K562 (cell line): ENCODE data around the gene S100A8. TPM values are rescaled to one million over a fixed set of nuclear protein-coding genes. Genes with fewer than 3 reads are reported as not detected.

ENCODE experiments used
- ATAC-seq: fragments of 200-7000 bp; cut with Tn5 transposase; 3 replicates; pipeline ENCODE4 v1.9.1; 2020; ENCODE audit warnings: moderate library complexity
- BruUV-seq: library from RNA; stranded (reverse); fragments of 400-500 nt; replicated peaks from 2 replicates; lab custom pipeline; 2021; lab: Mats Ljungman, UMichigan
- CTCF ChIA-PET: fragments of 300-600 bp; formaldehyde crosslinking; extraction: SDS; loops from one replicate; lab custom pipeline; 2021; ENCODE audit warnings: low intra/inter-chr PET ratio; lab: Yijun Ruan, JAX
- POLR2A ChIA-PET: fragments of 300-600, 350-650 bp; sonication (Branson Sonifier 250); formaldehyde crosslinking; extraction: SDS; loops from one replicate; lab custom pipeline; 2021; ENCODE audit warnings: antibody characterized with exemption, inconsistent platforms; lab: Yijun Ruan, JAX
- DNase-seq, 4 experiments: peaks; one replicate each; pipeline versions ENCODE4 v3.0.0 to v3.0.0-alpha.2; 2011 to 2018; ENCODE audit warnings: low spot score in 3 of 4, mixed read lengths in 3 of 4; ENCODE audit errors: extremely low read depth in 1 of 4
- FAIRE-seq: peaks from 2 replicates; lab custom pipeline; 2011; peaks lifted over from hg19 to GRCh38; lab: Jason Lieb, UNC
- H2AFZ ChIP-seq: 2 replicates; pipeline ENCODE4 v1.6.0; 2011; ENCODE audit warnings: low read depth, low read length, control low read depth, inconsistent platforms
- H3K27ac ChIP-seq: fragments of 200-600 bp; 3 replicates; pipeline ENCODE4 v1.8.0; 2011; ENCODE audit warnings: low read depth, mild to moderate bottlenecking, control low read depth, inconsistent platforms, low read length, moderate library complexity, mixed read lengths; ENCODE audit errors: extremely low read depth
- H3K27me3 ChIP-seq, 2 experiments: fragments of 300-600 bp in 1 of 2; 2 replicates in 1 of 2; 3 replicates in 1 of 2; pipeline versions ENCODE4 v1.6.0 to v1.8.0; 2011; ENCODE audit warnings: inconsistent platforms in 2 of 2, low read length in 2 of 2, mild to moderate bottlenecking in 1 of 2, mixed read lengths in 1 of 2, moderate library complexity in 1 of 2; ENCODE audit not compliant: control insufficient read depth in 2 of 2, insufficient read depth in 2 of 2
- H3K36me3 ChIP-seq: fragments of 300-600 bp; 3 replicates; pipeline ENCODE4 v1.8.0; 2011; ENCODE audit warnings: mild to moderate bottlenecking, low read length, inconsistent platforms; ENCODE audit not compliant: control insufficient read depth, insufficient read depth
- H3K4me1 ChIP-seq, 2 experiments: fragments of 200-600 bp in 1 of 2; replicated peaks in 1 of 2; 2 replicates in 1 of 2; 3 replicates in 1 of 2; pipeline versions ENCODE4 v1.5.1 to v1.8.0; 2011; ENCODE audit warnings: inconsistent platforms in 2 of 2, low read length in 2 of 2, mild to moderate bottlenecking in 1 of 2, mixed read lengths in 1 of 2, moderate library complexity in 1 of 2; ENCODE audit not compliant: control insufficient read depth in 2 of 2, insufficient read depth in 2 of 2
- H3K4me2 ChIP-seq: 2 replicates; pipeline ENCODE4 v1.6.1; 2011; ENCODE audit warnings: low read length, control low read depth, inconsistent platforms, mixed read lengths; ENCODE audit not compliant: insufficient read depth
- H3K4me3 ChIP-seq: fragments of 200-600 bp; sonication (generic), shearing (Covaris generic); 2 replicates; pipeline ENCODE4 v1.5.1; 2016; ENCODE audit warnings: control low read depth, inconsistent platforms
- H3K79me2 ChIP-seq: fragments of 200-600 bp; 3 replicates; pipeline ENCODE4 v1.8.0; 2011; ENCODE audit warnings: low read length, inconsistent platforms; ENCODE audit not compliant: control insufficient read depth, insufficient read depth
- H3K9ac ChIP-seq, 2 experiments: 2 replicates each; pipeline versions ENCODE4 v1.6.0 to v1.6.1; 2011; ENCODE audit warnings: low read depth in 2 of 2, low read length in 2 of 2, control low read depth in 1 of 2, inconsistent platforms in 1 of 2, mild to moderate bottlenecking in 1 of 2, mixed read lengths in 1 of 2; ENCODE audit not compliant: insufficient read depth in 1 of 2
- H3K9me1 ChIP-seq: one replicate; pipeline ENCODE4 v1.6.0; 2011; ENCODE audit warnings: inconsistent platforms, mild to moderate bottlenecking, low read length, moderate library complexity; ENCODE audit not compliant: control insufficient read depth, insufficient read depth
- H3K9me3 ChIP-seq: replicated peaks from 2 replicates; pipeline ENCODE4 v1.5.1; 2011; ENCODE audit warnings: low read depth, low read length, inconsistent platforms; ENCODE audit not compliant: control insufficient read depth, insufficient read depth
- H4K20me1 ChIP-seq: replicated peaks from 2 replicates; pipeline ENCODE4 v1.6.1; 2011; ENCODE audit warnings: low read length, inconsistent platforms, mixed read lengths; ENCODE audit not compliant: control insufficient read depth, insufficient read depth
- BRD9 ChIP-seq: fragments of 450-650 bp; IDR thresholded peaks from 2 replicates; pipeline ENCODE4 v1.6.1; 2018; ENCODE audit warnings: low read depth; ENCODE audit not compliant: partially characterized antibody
- PHF21A ChIP-seq: fragments of 450-650 bp; IDR thresholded peaks from 2 replicates; pipeline ENCODE4 v1.6.1; 2017; ENCODE audit warnings: low read depth, borderline replicate concordance
- SRSF1 ChIP-seq: fragments of 200-400 bp; formaldehyde crosslinking; IDR thresholded peaks from 2 replicates; pipeline ENCODE4 v1.6.1; 2017; ENCODE audit warnings: mild to moderate bottlenecking, low read depth, low read length, moderate library complexity
- UBTF ChIP-seq, 2 experiments: IDR thresholded peaks; 2 replicates each; pipeline ENCODE4 v1.6.1; 2012; ENCODE audit warnings: improper control_type of control experiment in 2 of 2, low read depth in 2 of 2, low read length in 2 of 2, borderline replicate concordance in 1 of 2
- ZZZ3 ChIP-seq: fragments of 450-650 bp; IDR thresholded peaks from 2 replicates; pipeline ENCODE4 v1.6.1; 2016; ENCODE audit warnings: antibody characterized with exemption, mild to moderate bottlenecking, moderate library complexity
- WGBS: fragments of 100-300 bp; shearing (Covaris generic); methylation state at CpG from one replicate; pipeline ENCODE4 v1.1.6; 2016; ENCODE audit warnings: low coverage, mixed read lengths; ENCODE audit not compliant: insufficient coverage; ENCODE audit errors: missing lambda C conversion rate; 5-methylcytosine and 5-hydroxymethylcytosine counted together
- in situ Hi-C: fragments of 300-500 bp; cut with MboI; formaldehyde crosslinking; loops from 4 replicates; pipeline ENCODE4 v1.15.0; 2018; ENCODE audit warnings: inconsistent platforms, mixed read lengths
- intact Hi-C: fragments of 100-400 bp; cut with micrococcal nuclease; formaldehyde crosslinking; loops from 2 replicates; pipeline ENCODE4 v1.14.2; 2022
- polyA plus RNA-seq, 8 experiments: library from polyadenylated mRNA; depleted of rRNA in 4 of 8; stranded (reverse) in 5 of 8; unstranded in 3 of 8; fragments of >200 nt; fragmentation: Nextera tagmentation in 2 of 8; fragmentation: Illumina TruSeq in 1 of 8; extraction: Ambion mirVana in 2 of 8; extraction: Trizol in 1 of 8; gene quantifications; 2 replicates each; pipeline versions ENCODE4 v1.2.1 to v1.2.3, GENCODE V29; 2011 to 2014; ENCODE audit warnings: inconsistent platforms in 1 of 8, missing spikeins in 1 of 8
- total RNA-seq, 7 experiments: library from RNA; depleted of rRNA in 6 of 7; stranded (reverse); fragments of >200 nt in 6 of 7; fragmentation: Illumina TruSeq in 2 of 7; extraction: Trizol in 2 of 7; gene quantifications; 2 replicates each; pipeline versions ENCODE4 v1.2.1 to v1.2.3, GENCODE V29; 2011 to 2021; ENCODE audit warnings: low replicate concordance in 1 of 7

The S100A8 gene
- total and polyA plus RNA-seq, 9 of the 15 experiments (the other 6 are each of a cell fraction or from before 2014, with no cell fraction given) = 0.15 to 0.60 TPM; not detected in 7

GRCh38 chr1:153404086-153404635 is 13.3 kb upstream of the S100A8 start (continued):
- TF ChIP-seq BRD9 (no peak), PHF21A (no peak), SRSF1 (no peak), UBTF (IDR thresholded peaks at IDR 0.05; ENCODE audit: borderline replicate concordance in 1 of 2, low read depth in 2 of 2, low read length in 2 of 2) (no peak)

DNA sequence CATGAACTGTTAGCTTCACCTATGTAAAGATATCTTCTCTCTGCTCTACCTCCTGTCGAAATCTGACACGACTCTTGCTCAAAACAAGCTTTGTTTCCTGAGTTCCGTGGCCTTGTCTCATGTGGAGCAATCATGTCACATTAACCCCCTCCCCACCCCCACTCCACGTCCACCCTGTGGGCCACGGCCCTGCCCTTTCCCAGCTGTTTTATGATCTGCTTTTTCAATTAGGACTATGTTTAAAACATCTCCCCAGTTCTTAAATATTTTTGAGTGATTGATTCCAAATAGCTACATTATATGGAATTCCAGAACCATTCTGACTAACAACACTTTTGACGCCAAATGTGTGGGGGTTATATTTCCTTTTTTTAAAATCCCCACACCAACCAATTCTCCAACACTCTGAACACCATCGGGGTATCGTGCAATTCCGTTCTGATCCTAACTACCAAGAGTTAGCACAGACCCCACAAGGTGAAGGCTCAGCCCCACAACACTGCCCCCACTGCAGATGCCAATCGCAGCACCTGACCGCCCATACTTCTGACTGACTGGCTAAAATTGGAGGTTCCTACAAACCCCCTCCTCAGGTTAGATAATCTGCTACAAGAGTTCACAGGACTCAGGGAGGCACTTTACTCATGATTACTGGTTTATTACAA is 12.7 kb upstream of the S100A8 start:
- H3K4me1 ChIP-seq = no peaks in the 10 kb centered on the region; a peak in 1 of 5 replicates
- peaks cover 12 to 39% of the 10 kb centered on the region in 2 experiments; a peak in 3 of 5 replicates for H3K27me3 ChIP-seq
- WGBS = 4% methylated on average over 11 of the region's 11 CpGs
- FAIRE-seq (no peak), DNase-seq (no peak)
- intact Hi-C loops = no loop called here
- no peak overlapping the region for H2AFZ ChIP-seq
- H3K9me1 ChIP-seq = no peaks in the 10 kb centered on the region
- H3K79me2 ChIP-seq = no peaks in the 10 kb centered on the region
- no peak overlapping the region for H3K4me2 ChIP-seq
- TF ChIP-seq ZZZ3 = no peak
- TF ChIP-seq, all 486 proteins: peak for 0
- 0 out of 2 replicates have a peak, but pooled peaks cover 4% of the 10 kb centered on the region for H4K20me1 ChIP-seq
- no peaks in the 10 kb centered on the region for H3K36me3 ChIP-seq
- H3K27ac ChIP-seq = no peak overlapping the region
- no TSS peak for BruUV-seq
- no peak overlapping the region for H3K9ac ChIP-seq
- ChIA-PET POLR2A (no interaction called here), CTCF (no interaction called here)
- in situ Hi-C loops = no loop called here
- no peak overlapping the region for H3K4me3 ChIP-seq
- H3K9me3 ChIP-seq = no peaks in the 10 kb centered on the region
- ATAC-seq = no peak
